ENCODE results near the gene PTPRQ.
"Not testable (repeated sequence)": the region's sequence is repeated elsewhere in the genome, so short reads cannot be mapped to it uniquely, and the experiment has no call there.

The PTPRQ gene

GRCh38 chr12:80470403-80470802 is 26.4 kb downstream of the PTPRQ start:
- DNase-seq, result no peak

DNA sequence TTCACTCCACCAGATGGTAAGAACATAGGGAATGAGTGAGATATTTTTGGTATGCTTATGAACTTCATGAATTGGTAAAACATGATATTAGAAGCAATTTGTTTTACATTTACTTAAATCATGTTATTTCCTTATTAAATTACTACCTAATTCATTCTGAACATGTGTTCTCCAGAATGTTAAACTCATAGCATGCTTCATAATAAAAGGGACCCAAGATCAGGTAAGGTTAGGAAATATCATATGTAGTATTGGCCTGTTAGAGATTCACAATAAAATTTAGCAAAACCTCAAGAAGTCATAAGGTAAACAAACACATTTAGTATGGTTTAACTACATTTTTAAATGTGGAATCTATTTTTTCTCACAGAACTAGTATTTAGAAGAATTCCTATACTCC is 28.2 kb downstream of the PTPRQ start:
- no peak for DNase-seq

- no peak for DNase-seq
Measured at GRCh38 chr12:80472911-80473500, 29.0 kb downstream of the PTPRQ start.

DNA sequence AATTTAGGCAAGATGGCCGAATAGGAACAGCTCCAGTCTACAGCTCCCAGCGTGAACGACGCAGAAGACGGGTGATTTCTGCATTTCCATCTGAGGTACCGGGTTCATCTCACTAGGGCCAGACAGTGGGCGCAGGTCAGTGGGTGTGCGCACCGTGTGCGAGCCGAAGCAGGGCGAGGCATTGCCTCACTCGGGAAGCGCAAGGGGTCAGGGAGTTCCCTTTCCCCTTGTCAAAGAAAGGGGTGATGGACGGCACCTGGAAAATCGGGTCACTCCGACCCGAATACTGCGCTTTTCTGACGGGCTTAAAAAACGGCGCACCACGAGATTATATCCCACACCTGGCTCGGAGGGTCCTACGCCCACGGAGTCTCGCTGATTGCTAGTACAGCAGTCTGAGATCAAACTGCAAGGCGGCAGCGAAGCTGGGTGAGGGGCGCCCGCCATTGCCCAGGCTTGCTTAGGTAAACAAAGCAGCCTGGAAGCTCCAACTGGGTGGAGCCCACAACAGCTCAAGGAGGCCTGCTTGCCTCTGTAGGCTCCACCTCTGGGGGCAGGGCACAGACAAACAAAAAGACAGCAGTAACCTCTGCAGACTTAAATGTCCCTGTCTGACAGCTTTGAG is 33.6 kb downstream of the PTPRQ start:
- not testable (repeated sequence) for DNase-seq

DNA sequence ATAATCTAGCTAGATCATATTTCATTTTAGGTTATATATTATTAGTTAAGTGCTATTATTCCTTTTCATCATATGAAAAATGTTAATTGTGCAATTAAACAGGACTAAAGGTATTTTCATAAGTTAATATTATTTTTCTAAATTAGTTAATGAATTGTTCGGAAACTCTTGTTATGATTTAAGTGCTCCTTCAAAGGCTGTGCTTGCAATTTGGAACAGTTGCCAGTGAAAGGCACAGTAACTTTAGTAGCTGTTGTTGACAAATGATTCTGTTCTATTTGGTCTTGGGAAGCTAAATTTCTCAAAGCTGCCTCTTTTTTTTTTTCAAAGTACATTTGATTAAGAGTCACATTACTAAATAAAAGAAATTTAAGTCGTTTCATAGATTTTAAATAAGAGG is 40.7 kb downstream of the PTPRQ start:
- no peak for DNase-seq

DNA sequence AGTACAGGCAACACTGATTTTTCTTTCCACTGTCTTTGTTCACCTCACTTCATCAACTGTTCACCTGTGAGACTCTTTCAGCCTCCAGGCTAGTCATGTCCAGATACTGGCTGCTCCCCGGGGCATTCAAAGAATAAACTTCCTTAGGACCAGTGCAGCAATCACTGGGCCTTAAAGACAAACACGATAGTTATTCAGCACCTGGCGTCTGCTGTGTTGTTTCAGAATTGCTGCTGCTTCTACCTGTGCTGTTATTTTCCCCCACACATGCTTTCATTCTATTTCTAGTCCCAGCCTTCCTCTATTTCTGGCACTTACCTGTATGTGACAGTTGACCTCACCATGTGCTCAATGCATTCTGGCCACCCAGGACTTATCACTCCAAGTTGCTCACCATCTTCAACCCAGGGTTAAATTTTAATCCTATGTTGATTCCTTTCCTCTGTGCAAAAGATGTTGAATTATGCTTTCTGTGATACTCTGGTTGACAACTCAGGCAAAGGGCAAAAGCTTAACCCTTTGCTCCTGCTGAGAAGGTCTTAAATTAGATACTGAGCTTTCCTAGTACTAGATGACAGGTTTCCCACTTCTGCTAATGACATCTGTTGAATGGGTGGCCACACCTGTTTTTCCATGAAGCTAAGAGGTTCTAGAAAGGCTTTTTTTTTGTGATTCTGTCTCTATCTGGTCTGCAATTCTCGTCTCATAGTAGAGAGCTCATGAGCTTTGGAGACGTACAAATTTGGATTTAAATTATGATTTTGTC is 41.4 kb downstream of the PTPRQ start:
- no peak for DNase-seq

GRCh38 chr12:80490329-80490728 is 46.3 kb downstream of the PTPRQ start:
- no peak for DNase-seq

DNA sequence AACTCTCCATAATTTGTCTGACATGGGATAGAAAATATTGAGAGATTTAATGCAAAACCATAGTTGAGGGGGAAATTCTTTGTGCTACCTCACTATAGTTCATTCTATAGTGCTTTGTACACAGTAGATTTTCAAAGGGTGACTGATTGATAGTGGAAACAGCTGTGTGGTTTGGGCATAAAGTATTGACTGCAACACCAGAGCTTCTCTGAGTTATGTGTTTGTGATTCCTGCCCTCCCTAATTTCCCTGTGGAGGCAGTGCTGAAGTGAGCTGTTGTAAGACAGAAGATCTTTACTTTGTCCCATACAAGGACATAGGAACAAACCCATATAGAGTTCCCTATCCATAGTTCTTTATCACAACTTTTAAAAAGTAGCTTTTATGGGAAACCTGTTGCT is 47.1 kb downstream of the PTPRQ start:
- no peak for DNase-seq

GRCh38 chr12:80493466-80493865 is 49.4 kb downstream of the PTPRQ start:
- DNase-seq, result no peak

DNA sequence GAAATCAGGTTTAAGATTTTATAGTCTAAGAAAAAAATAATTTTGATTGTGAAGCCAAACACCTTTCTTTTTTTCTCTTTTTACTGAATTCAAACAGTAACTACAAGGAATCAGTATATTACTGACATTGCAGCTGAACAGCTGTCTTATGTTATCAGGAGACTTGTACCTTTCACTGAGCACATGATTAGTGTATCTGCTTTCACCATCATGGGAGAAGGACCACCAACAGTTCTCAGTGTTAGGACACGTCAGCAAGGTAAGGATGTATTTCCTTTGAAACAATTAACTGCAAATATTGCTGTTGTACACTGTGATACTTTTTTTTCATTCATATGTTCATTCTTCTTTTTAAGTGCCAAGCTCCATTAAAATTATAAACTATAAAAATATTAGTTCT is 50.8 kb downstream of the PTPRQ start:
- no peak for DNase-seq

DNA sequence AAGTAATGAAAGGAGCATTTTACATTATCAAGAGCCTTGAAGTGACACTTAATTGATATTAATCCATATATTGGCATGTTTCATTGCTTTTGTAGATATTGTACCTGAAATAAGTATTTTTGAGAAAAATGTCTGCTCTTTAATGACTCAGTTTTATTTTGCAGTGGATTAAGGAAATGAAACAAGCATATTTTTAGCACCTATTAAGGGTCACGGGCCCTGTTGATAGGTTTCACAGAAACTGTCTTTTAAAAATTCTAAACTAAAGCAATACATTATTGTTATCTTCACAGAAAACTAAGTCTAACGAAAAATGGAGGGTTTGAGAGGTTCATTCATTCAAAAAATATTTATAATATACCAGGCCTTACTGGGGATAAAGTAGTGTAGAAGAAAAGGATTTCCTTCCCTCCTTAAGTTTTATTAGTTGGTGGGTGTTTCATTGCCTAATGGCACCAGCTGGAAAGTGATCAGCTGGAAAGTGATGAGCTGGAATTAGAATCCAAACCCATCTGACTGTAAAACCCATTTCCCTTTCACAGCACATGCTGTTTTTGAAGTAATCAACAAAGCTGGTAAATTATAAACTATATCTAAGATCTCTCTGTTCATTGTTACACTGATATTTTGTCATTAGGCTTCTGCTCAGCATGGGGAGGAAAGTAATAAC is 54.2 kb downstream of the PTPRQ start:
- DNase-seq, result no peak

DNA sequence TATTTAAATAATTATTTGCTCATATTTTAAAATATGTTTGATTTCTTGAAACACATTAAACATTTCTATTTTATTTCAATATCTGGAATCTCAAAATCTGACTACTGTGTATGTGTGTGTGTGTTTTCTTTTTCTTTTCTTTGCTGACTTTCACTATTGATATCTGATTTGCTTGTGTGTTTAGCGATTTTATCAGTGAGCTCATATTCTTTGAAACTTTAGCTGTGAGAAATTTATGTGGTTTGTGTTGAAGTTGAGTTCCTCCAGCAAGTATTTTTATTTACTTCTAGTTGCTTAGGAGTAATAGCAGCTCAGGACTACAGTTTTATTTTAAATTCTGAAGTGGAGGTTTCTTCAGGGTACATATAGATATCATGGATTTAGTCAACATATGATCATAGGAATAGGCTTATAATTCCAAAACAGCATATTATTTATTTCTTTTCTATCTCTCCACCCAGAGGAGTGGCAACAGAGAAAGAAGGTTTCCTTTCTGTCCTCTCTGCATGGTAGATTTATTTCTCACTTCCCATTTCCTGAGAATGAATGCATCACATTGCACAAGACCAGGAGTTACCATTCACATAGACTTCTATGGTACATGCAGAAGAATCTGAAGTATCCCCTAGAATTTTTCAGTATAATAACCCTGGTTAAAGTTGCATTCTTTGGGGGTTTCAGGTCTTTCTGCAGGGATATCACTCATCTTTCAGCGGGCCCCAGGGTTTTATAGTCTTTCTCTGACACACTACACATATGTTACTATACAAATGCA is 60.5 kb downstream of the PTPRQ start:
- DNase-seq, result no peak

DNA sequence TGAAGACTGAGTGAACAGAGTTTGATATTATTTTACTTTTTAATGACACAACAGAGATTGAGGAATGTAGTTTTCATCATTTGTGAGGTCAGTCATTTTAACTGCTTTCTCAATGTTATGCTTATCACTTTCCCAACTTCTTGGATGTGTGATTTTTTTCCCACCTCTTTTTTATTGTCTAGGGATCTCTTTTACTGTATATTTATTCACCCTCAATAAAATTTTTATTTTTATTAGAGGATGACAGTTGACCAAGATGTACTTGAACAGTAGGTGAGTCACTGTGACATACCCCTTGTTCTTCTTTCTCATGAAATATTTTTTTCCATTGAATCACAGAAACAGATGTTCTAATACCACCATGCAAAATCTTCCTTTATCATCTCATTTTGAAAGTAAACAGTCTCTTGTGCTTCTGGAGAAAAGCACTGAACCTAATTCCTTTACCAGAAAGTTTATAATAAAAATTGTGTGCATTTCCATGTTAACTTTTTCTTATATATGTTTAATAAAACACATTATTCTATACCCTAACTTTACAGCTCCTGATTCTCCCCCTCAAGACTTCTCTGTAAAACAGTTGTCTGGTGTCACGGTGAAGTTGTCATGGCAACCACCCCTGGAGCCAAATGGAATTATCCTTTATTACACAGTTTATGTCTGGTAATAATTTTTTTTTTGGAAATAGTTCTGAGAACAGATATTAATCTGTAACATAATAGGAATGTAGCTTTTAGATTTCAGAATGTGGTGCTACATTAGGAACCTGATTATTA is 65.9 kb downstream of the PTPRQ start:
- no peak for DNase-seq

- no peak for DNase-seq
Measured at GRCh38 chr12:80512781-80513180, 68.7 kb downstream of the PTPRQ start.

DNA sequence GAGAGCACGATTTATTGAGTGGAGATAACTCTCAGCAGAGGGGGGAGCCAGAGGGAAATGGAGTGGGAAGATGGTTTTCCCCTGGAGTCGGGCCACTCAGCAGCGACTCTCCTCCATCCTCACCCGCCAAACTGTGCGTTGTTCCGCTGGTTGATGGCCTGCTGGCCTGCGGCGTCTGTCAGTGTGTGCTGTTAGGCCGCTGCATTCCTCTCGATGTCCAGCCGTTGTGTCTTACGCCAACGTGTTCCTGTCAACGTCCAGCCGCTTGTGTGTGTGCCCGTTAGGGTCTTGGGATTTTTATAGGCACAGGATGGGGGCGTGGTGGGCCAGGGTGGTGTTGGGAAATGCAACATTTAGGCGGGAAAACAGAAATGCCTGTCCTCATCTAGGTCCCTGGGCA is 69.2 kb downstream of the PTPRQ start:
- no peak for DNase-seq

GRCh38 chr12:80517655-80518054 is 73.6 kb downstream of the PTPRQ start:
- no peak for DNase-seq

GRCh38 chr12:80531646-80532045 is 87.6 kb downstream of the PTPRQ start:
- no peak for DNase-seq

GRCh38 chr12:80539029-80539428 is 95.0 kb downstream of the PTPRQ start:
- no peak for DNase-seq

GRCh38 chr12:80549298-80549697 is 105.3 kb downstream of the PTPRQ start:
- no peak for DNase-seq

GRCh38 chr12:80551897-80552296 is 107.9 kb downstream of the PTPRQ start:
- no peak for DNase-seq

GRCh38 chr12:80553316-80553715 is 109.3 kb downstream of the PTPRQ start:
- DNase-seq, result no peak

DNA sequence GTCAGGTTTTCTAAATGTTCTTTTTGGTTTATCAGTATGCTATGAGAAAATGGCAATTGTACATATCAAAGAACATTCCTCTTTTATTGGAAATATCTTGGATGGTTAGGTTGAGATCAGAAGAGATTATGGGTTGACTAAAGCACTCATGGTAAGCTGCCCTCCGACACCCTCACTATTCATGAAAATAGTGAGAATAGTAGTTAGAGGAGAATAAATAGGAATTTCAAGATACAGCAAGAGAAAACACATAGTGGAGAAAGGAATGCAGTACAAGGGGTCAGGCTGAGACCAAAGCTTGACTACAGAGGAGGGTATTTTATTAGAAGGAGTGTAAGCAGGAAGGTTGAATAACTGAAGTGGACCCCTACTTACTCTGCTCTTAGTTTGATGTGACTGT is 112.5 kb downstream of the PTPRQ start:
- DNase-seq, result no peak
